ENCODE results near the gene SPINK5.

DNA sequence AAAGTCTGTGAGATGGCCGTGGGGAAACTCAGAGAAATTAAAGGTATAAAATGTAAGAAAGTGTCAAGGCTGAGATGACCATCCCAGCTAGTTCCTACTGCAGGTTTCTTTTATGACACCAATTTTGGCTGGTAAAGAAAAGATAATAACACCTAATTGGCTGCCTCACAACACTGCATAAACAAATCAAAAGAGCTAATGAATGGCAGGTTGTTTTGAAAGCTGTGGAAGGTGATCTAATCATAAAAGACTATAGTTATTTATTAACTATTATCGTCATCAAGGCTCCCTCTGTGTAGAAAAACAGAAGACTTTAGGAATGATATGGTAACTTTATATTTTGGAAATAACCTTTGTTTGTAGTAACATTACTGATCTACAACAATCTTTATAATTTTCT, 3.5 kb upstream of the SPINK5 start:
- TF ChIP-seq, protein P1, sequence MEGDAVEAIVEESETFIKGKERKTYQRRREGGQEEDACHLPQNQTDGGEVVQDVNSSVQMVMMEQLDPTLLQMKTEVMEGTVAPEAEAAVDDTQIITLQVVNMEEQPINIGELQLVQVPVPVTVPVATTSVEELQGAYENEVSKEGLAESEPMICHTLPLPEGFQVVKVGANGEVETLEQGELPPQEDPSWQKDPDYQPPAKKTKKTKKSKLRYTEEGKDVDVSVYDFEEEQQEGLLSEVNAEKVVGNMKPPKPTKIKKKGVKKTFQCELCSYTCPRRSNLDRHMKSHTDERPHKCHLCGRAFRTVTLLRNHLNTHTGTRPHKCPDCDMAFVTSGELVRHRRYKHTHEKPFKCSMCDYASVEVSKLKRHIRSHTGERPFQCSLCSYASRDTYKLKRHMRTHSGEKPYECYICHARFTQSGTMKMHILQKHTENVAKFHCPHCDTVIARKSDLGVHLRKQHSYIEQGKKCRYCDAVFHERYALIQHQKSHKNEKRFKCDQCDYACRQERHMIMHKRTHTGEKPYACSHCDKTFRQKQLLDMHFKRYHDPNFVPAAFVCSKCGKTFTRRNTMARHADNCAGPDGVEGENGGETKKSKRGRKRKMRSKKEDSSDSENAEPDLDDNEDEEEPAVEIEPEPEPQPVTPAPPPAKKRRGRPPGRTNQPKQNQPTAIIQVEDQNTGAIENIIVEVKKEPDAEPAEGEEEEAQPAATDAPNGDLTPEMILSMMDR (IDR thresholded peaks at IDR 0.05; ENCODE audit: low read depth, low read length) = no peak
- TF ChIP-seq EZH2phosphoT487 (IDR thresholded peaks at IDR 0.05; ENCODE audit: low read depth) = no peak
